ENCODE measurements around the gene FCN2.

The FCN2 gene

DNA sequence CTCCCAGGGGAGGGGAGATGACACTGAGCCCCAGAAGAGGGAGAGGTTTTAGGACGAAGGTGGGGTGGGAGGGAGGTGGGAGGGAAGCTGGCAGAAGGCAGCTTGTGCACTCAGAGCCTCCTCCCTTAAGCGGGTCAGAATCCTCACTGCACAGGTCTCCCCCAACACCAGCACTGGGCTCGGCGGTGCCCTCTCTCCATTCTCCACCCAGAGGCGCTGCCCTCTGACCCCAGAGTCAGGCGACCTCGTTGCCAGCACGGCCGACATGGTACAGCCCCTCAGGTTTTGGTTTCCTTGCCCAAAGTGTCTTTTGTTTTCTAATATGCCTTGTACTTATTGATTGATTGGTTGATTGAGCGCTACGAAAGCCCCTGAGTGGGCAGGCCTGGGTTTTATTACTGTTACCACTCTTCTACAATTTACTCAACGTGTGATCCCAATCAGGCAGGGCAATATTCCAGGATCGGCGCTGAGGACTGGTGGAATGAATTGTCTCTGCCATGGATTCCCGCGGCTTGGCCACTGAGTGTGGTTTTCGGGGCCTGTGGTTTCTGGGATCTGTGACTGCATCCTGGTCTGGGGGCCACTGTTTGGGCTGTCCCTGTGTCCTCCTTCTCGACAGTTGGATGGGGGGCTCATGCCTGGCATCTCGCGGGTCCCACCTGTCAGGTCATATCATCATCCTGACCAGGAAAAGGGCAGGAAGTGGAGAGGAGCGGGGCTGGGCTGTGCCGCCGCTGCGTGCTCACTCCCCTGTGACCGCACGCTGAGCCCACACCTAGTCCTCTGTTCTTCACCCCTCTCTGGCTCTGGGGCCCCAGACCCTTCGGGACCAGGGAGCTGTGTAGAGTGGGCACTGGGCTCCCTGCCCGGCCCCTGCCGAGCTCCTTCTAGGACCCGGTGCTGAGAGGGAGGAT is 9.6 kb upstream of the FCN2 start:
- ChIA-PET POLR2A (no interaction called here), CTCF (no interaction called here)
- TF ChIP-seq, protein P1, sequence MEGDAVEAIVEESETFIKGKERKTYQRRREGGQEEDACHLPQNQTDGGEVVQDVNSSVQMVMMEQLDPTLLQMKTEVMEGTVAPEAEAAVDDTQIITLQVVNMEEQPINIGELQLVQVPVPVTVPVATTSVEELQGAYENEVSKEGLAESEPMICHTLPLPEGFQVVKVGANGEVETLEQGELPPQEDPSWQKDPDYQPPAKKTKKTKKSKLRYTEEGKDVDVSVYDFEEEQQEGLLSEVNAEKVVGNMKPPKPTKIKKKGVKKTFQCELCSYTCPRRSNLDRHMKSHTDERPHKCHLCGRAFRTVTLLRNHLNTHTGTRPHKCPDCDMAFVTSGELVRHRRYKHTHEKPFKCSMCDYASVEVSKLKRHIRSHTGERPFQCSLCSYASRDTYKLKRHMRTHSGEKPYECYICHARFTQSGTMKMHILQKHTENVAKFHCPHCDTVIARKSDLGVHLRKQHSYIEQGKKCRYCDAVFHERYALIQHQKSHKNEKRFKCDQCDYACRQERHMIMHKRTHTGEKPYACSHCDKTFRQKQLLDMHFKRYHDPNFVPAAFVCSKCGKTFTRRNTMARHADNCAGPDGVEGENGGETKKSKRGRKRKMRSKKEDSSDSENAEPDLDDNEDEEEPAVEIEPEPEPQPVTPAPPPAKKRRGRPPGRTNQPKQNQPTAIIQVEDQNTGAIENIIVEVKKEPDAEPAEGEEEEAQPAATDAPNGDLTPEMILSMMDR (IDR thresholded peaks at IDR 0.05; ENCODE audit: control extremely low read depth, extremely low read depth, low read depth, missing control alignments) = no peak
- DNase-seq (ENCODE audit: extremely low spot score) = no peak

DNA sequence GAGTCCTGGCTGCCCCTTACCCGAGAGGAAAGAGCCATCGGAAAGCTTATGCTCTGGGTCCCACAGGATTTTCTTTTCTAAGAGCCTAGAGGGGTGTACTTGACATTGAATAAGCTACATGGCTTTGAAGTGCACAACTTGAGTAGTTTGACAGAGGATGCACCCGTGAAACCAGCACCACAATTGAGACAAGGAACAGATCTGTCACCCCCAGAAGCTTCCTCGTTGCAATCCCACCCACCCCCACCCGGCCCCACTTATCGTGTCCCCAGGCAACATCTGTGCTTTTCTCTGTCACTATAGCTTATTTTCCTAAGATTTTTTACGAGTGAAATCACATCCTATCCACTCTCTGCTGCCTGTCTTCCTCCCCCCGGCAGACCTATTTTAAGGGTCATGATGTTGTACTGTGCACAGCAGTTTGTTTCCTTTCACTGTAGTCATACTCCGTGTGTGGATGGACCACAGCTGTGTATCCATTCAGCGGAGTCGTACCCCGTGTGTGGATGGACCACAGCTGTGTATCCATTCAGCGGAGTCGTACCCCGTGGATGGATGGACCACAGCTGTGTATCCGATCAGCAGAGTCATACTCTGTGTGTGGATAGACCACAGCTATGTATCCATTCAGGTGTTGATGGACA is 8.8 kb upstream of the FCN2 start:
- no peak for DNase-seq (ENCODE audit: extremely low spot score)
- ChIA-PET POLR2A (no interaction called here), CTCF (no interaction called here)
- TF ChIP-seq, protein P1 (IDR thresholded peaks at IDR 0.05; ENCODE audit: control extremely low read depth, extremely low read depth, low read depth, missing control alignments) = no peak

DNA sequence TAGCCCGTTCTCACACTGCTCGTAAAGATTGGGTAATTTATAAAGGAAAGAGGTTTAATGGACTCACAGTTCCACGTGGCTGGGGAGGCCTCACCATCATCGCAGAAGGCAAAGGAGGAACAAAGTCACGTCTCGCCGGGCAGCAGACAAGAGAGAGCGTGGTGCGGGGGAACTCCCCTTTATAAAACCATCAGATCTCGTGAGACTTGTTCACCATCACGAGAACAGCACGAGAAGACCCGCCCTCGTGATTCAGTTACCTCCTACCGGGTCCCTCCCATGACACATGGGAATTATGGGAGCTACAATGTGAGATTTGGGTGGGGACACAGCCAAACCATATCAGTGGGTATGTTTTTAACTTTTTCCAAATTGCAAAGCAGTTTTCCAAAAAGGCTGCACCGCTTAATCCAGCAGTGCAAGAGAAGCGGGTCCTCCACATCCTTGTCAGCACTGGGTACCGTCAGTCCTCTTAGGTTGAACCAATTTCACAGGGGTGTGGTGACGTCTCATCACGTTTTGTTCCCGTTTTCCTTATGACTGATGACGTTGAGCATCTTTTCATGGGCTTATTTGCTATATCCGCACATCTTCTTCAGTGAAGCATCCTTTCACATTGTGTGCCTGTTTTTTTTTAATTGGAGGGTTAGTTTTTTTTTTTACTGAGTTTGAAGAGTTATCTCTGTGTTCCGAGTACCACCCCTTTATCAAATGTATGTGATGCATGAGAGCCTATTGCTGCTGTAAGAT is 8.0 kb upstream of the FCN2 start:
- TF ChIP-seq, protein P1 (IDR thresholded peaks at IDR 0.05; ENCODE audit: control extremely low read depth, extremely low read depth, low read depth, missing control alignments) = no peak
- DNase-seq (ENCODE audit: extremely low spot score) = no peak
- ChIA-PET POLR2A (no interaction called here), CTCF (no interaction called here)

DNA sequence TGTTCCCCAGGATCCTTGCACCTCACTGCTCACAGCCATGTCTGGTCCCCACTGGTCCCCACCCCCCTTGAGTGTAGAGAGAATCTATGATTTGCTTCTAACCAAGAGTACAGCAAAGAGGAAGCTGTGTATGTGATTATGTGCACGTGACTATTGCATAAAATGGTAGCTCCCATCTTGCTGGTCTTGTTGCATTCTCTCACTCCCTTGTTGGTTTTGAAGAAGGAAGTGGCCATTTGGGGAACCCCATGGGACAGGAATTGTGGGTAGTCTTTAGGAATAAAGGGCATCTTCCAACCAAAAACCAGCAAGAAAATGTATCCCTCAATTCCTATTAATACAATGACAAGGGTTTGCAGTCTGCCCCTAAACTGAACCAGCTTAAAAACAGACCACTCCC is 5.2 kb upstream of the FCN2 start:
- TF ChIP-seq, protein P1 (IDR thresholded peaks at IDR 0.05; ENCODE audit: control extremely low read depth, extremely low read depth, low read depth, missing control alignments) = no peak
- no peak for DNase-seq (ENCODE audit: extremely low spot score)
- ChIA-PET POLR2A (no interaction called here), CTCF (interaction anchor here (2.7 kb wide), 1 partner anchor 13 kb away, joined by 7 read pairs; no protein-coding TSS in a partner anchor)

DNA sequence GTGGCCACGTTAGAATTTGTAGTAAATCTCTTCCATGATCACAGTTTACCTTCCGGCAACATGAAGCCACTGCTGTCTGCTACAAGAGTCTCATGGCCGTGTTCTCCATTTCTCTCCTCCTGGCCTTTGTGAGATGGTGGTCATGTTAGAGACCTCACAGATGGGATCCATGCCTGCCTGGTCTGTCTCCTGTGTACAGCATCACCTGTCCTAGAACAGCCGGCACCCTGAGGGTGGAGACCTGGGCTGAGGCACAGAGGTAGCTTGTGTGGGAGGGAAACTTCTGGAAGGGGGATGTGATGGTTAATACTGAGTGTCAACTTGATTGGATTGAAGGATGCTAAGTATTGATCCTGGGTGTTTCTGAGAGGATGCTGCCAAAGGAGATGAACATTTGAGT is 3.1 kb upstream of the FCN2 start:
- CTCF ChIA-PET = no interaction called here
- TF ChIP-seq, protein P1 (IDR thresholded peaks at IDR 0.05; ENCODE audit: control extremely low read depth, extremely low read depth, low read depth, missing control alignments) = no peak
- no peak for DNase-seq (ENCODE audit: extremely low spot score)
- POLR2A ChIA-PET = no interaction called here

DNA sequence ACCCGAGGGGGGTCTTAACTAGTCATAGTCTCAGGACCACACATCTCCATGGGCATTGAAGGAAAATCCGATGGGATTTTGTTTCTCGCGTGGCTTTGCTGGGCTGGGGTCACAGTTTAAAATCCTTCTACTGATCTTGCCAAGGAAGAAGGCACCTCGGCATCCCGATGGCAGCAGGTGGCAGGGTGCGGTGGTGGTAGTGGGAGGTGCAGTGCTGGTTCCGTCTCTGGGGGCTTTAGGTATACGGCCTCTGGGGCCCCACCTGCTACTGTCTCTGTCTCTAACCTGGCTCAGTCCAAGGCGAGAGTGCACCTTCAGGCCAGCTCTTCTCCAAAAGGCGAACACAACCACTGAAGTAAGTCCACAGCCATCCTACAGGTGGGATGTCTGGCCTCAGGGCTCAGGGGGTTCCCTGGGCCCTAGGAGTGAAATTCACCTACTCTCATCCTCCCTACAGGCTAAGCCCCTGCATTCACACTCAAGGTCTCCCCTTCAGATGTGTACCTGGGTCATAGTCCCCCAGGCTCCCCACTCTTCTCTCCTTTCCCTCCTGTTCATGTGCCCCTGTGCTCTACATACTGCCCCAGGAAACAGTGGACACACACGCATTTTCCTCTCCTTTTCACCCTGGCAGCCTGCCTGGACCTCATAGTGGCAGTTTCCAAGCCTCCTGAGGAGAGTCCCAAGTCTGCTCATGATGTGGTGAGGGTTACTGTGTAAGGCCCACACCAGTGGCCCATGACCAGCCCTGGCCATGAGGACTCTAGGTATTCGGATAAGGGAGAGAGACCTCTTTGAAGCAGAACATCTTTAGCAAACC is 736 bp upstream of the FCN2 start:
- POLR2A ChIA-PET = no interaction called here
- TF ChIP-seq, protein P1 (IDR thresholded peaks at IDR 0.05; ENCODE audit: control extremely low read depth, extremely low read depth, low read depth, missing control alignments) = no peak
- no peak for DNase-seq (ENCODE audit: extremely low spot score)
- CTCF ChIA-PET = no interaction called here
